Tibial artery (tissue), 4 donors: ENCODE results near the gene STPG4.

Experiments used
- DNase-seq, 2 donors: peaks; one replicate each; pipeline ENCODE4 v3.0.0-alpha.2; 2019
- H3K27ac ChIP-seq, 2 donors: fragments of 200-600 bp; sonication (generic) in 1 of 2; 1 replicate in 1 of 2; 2 replicates in 1 of 2; pipeline ENCODE4 v1.5.1; 2018 to 2019; ENCODE audit warnings: mild to moderate bottlenecking in 1 of 2
- H3K27me3 ChIP-seq, 2 donors: fragments of 200-600 bp; sonication (generic) in 1 of 2; one replicate each; pipeline versions ENCODE4 v1.5.1 to v1.6.0; 2016 to 2019
- H3K36me3 ChIP-seq, 3 donors: fragments of 200-600 bp; sonication (generic) in 2 of 3; one replicate each; pipeline ENCODE4 v1.5.1; 2016 to 2019; ENCODE audit warnings: mild to moderate bottlenecking in 2 of 3
- H3K4me1 ChIP-seq, 4 donors: fragments of 200-600 bp; sonication (generic) in 2 of 4; 1 replicate in 3 of 4; 2 replicates in 1 of 4; pipeline ENCODE4 v1.5.1; 2016 to 2019
- H3K4me3 ChIP-seq, 2 donors: fragments of 200-600 bp; sonication (generic) in 1 of 2; 1 replicate in 1 of 2; 2 replicates in 1 of 2; pipeline ENCODE4 v1.5.1; 2018 to 2019; ENCODE audit warnings: mild to moderate bottlenecking in 2 of 2
- H3K9me3 ChIP-seq, 3 donors: fragments of 200-600 bp; sonication (generic) in 1 of 3; one replicate each; pipeline ENCODE4 v1.5.1; 2016 to 2019
- intact Hi-C: fragments of 100-400 bp; cut with DNase I; formaldehyde crosslinking; loops from one replicate; pipeline ENCODE4 v1.15.0; 2023; ENCODE audit warnings: low total_unique reads
- TF ChIP-seq, protein P1 (sequence below), 2 experiments: fragments of 200-600 bp in 1 of 2; fragments of 450-650 bp in 1 of 2; IDR thresholded peaks; one replicate each; pipeline ENCODE4 v1.5.1; 2017 to 2019; ENCODE audit warnings: antibody characterized with exemption in 2 of 2, mild to moderate bottlenecking in 1 of 2, moderate library complexity in 1 of 2

Gene STPG4

DNA sequence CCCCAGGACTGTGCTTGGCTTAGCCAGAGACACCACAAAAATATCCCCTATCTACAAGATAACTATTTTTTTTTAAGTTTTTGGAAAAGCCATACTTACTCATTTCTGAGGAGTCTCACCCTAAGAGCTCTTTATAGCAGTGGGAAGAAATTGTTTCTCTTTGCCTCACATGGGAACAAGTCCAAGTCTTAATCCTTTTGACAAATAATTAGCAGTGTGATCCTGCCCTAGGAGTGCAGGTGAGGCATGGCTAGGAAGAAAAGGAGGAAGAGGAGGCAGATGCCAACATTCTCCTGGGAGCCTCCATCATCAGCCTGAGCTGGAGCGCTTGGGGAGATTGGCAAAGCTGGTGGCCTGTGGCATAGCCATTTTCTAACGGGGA lies 115.6 kb downstream of the STPG4 start:
- Histone ChIP-seq H3K27ac (peak overlapping the region; percentile 75 to 89), H3K36me3 (peaks cover 0 to 23% (median 0%) of the 10 kb centered on the region in 3 donors), H3K4me3 (no peak overlapping the region), H3K9me3 (no peaks in the 10 kb centered on the region), H3K4me1 (peaks cover 5 to 92% (median 72%) of the 10 kb centered on the region in 4 donors), H3K27me3 (no peaks in the 10 kb centered on the region)
- TF ChIP-seq, protein P1, sequence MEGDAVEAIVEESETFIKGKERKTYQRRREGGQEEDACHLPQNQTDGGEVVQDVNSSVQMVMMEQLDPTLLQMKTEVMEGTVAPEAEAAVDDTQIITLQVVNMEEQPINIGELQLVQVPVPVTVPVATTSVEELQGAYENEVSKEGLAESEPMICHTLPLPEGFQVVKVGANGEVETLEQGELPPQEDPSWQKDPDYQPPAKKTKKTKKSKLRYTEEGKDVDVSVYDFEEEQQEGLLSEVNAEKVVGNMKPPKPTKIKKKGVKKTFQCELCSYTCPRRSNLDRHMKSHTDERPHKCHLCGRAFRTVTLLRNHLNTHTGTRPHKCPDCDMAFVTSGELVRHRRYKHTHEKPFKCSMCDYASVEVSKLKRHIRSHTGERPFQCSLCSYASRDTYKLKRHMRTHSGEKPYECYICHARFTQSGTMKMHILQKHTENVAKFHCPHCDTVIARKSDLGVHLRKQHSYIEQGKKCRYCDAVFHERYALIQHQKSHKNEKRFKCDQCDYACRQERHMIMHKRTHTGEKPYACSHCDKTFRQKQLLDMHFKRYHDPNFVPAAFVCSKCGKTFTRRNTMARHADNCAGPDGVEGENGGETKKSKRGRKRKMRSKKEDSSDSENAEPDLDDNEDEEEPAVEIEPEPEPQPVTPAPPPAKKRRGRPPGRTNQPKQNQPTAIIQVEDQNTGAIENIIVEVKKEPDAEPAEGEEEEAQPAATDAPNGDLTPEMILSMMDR (IDR thresholded peaks at IDR 0.05), result no peak
- DNase-seq, result no peak
- intact Hi-C loops, result no loop called here

DNA sequence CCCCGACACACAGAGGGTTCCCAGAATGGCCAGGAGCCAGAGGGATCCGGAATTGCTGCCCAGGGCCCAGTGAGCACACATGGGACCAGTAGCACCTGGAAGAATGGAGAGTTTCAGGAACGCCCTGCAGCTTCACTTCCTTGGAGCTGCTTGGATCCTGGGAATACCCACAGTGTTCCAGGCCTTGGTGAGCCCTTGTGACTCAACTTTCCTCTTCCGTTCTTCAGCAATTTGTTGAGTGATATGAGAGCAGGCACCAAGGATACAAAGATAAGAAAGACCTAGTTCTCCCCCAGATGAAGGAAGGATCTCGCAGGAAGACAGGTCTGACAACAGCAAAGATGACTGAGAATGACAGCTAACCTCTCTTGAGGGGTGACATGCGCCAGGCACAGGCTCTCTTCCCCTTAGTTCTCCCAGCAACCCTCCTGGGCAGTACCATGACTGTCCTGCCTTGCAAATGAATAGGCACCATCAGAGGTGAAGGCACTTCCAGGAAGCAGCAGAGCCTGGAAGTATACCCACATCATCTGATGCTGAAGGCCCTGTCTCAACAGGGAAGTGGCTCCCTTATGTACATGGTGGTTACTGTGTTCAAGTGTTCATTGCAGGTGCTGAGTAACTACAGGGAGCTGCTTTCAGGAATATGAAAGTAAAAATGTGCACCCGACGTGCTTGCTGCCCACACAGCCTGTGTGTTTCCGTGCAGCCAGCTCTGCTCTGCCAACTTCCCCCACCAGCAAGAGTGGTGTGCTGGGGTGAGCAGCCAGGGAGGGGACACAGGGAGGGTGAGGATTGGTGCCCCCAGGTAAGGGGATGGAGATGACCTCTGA lies 116.2 kb downstream of the STPG4 start:
- TF ChIP-seq, protein P1 (IDR thresholded peaks at IDR 0.05), result no peak
- Histone ChIP-seq H3K27ac (peak overlapping the region; percentile 75 to 89), H3K36me3 (peaks cover 0 to 18% (median 0%) of the 10 kb centered on the region in 3 donors), H3K27me3 (no peaks in the 10 kb centered on the region), H3K9me3 (no peaks in the 10 kb centered on the region), H3K4me3 (no peak overlapping the region), H3K4me1 (peaks cover 5 to 92% (median 73%) of the 10 kb centered on the region in 4 donors)
- DNase-seq, result no peak
- intact Hi-C loops, result no loop called here

DNA sequence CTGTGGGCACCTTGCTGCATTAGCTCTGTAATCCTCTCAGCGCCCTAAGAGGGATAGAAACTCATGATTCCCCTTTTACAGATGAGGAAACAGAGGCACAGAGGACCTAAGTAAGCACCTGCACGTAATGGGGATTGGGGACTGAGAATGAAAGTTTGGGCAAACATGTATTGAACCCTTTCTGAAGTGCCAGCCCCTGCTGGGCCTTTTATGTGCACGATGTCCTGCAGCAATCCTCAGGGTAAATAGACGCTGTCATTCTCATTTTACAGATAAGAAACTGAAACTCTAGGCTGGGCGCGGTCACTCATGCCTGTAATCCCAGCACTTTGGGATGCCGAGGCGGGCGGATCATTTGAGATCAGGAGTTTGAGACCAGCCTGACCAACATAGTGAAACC lies 117.4 kb downstream of the STPG4 start:
- no peak overlapping the region for H3K4me3 ChIP-seq
- H3K4me1 ChIP-seq, result peaks cover 8 to 92% (median 73%) of the 10 kb centered on the region in 4 donors
- H3K36me3 ChIP-seq, result peaks cover 0 to 18% (median 0%) of the 10 kb centered on the region in 3 donors
- no peaks in the 10 kb centered on the region for H3K27me3 ChIP-seq
- H3K9me3 ChIP-seq, result no peaks in the 10 kb centered on the region
- intact Hi-C loops, result no loop called here
- TF ChIP-seq, protein P1 (IDR thresholded peaks at IDR 0.05), result no peak
- H3K27ac ChIP-seq, result peak overlapping the region; percentile 90 to 91
- no peak for DNase-seq
